A673 (cell line): ENCODE measurements around the gene LMNB1. TPM values are rescaled to one million over a fixed set of nuclear protein-coding genes. Genes with fewer than 3 reads are reported as not detected.

Experiments
- BruUV-seq: library from RNA; stranded (reverse); fragments of 400-500 nt; replicated peaks from 2 replicates; lab custom pipeline; 2021; lab: Mats Ljungman, UMichigan
- CTCF ChIA-PET: fragments of 300-600 bp; sonication (Branson Sonifier 250); formaldehyde crosslinking; loops from one replicate; lab custom pipeline; 2022; ENCODE audit warnings: antibody characterized with exemption; lab: Charles Lee
- POLR2A ChIA-PET: fragments of 300-600 bp; sonication (Branson Sonifier 250); formaldehyde crosslinking; loops from one replicate; lab custom pipeline; 2022; ENCODE audit warnings: antibody characterized with exemption; ENCODE audit not compliant: low non-redundant PET; lab: Charles Lee
- DNase-seq: peaks from one replicate; pipeline ENCODE4 v3.0.0-alpha.2; 2015; ENCODE audit warnings: low spot score
- H3K27ac ChIP-seq: fragments of 200-600 bp; sonication (generic); 2 replicates; pipeline ENCODE4 v1.5.1; 2016; ENCODE audit warnings: mixed run types, low read depth, mild to moderate bottlenecking, mixed read lengths, antibody characterized with exemption, low read length; ENCODE audit not compliant: poor library complexity, severe bottlenecking
- H3K27me3 ChIP-seq: fragments of 200-600 bp; sonication (generic); replicated peaks from 2 replicates; pipeline ENCODE4 v1.6.1; 2017; ENCODE audit warnings: mixed run types, low read depth, mild to moderate bottlenecking, mixed read lengths, antibody characterized with exemption, low read length; ENCODE audit not compliant: insufficient read depth, poor library complexity
- H3K36me3 ChIP-seq: fragments of 200-600 bp; sonication (generic); 2 replicates; pipeline ENCODE4 v1.6.1; 2016; ENCODE audit warnings: mixed run types, mild to moderate bottlenecking, mixed read lengths, antibody characterized with exemption, low read length; ENCODE audit not compliant: insufficient read depth, poor library complexity, severe bottlenecking
- H3K4me1 ChIP-seq: fragments of 200-600 bp; sonication (generic); 2 replicates; pipeline ENCODE4 v1.6.1; 2017; ENCODE audit warnings: mixed run types, mild to moderate bottlenecking, mixed read lengths, antibody characterized with exemption, low read length; ENCODE audit not compliant: insufficient read depth, poor library complexity, severe bottlenecking
- H3K4me3 ChIP-seq: fragments of 200-600 bp; sonication (generic); 2 replicates; pipeline ENCODE4 v1.5.1; 2016; ENCODE audit warnings: low read depth, mixed run types, mild to moderate bottlenecking, mixed read lengths, low read length; ENCODE audit not compliant: poor library complexity, severe bottlenecking
- H3K9me3 ChIP-seq: fragments of 200-600 bp; sonication (generic); 2 replicates; pipeline ENCODE4 v1.6.1; 2016; ENCODE audit warnings: mixed run types, low read depth, mild to moderate bottlenecking, mixed read lengths, antibody characterized with exemption, low read length; ENCODE audit not compliant: poor library complexity, severe bottlenecking
- EZH2 ChIP-seq: fragments of 200-600 bp; sonication (generic); IDR thresholded peaks from 2 replicates; pipeline ENCODE4 v1.6.1; 2017; ENCODE audit warnings: borderline replicate concordance, low read depth, mild to moderate bottlenecking, mixed read lengths, antibody characterized with exemption, low read length; ENCODE audit not compliant: poor library complexity, severe bottlenecking
- intact Hi-C: fragments of 100-400 bp; cut with micrococcal nuclease; formaldehyde crosslinking; loops from one replicate; pipeline ENCODE4 v1.10.0; 2022; ENCODE audit not compliant: unreplicated experiment
- total RNA-seq: library from RNA; stranded (reverse); gene quantifications from 2 replicates; pipeline ENCODE4 v1.2.3, GENCODE V29; 2021
- TF ChIP-seq, protein P1 (sequence below): fragments of 300-800, 200-600 bp; sonication (generic); conservative IDR thresholded peaks from 2 replicates; pipeline ENCODE4 v1.5.1; 2017; ENCODE audit warnings: low read depth, mild to moderate bottlenecking, antibody characterized with exemption, low read length, moderate library complexity, mixed read lengths

The LMNB1 gene
- total RNA-seq, 1 experiment from 2014 or later = 267 TPM

DNA sequence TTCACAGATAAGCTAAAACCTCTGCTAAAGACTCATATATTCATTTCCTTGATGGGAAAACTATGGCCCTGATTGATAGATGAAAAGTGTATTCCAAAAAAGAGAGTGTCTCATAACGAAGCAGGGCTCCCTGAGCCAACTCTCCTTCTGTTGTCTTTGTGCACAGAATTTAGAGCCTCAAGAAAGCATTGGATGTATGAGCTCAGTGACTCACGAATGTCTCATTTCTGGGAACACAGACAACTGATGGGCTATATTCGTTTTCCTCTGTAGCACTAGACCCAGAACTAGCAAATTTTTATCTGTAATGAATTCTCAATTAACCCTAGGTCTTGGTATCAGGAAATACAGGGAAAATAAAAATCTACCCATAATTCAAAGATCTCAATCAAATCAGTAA lies 88.4 kb downstream of the LMNB1 start:
- ChIA-PET POLR2A (interaction anchor here (0.7 kb wide), 2 partner anchors 587 to 1995 kb away, joined by 3 read pairs; no protein-coding TSS in a partner anchor), CTCF (no interaction called here)
- no peak for TF ChIP-seq EZH2
- TF ChIP-seq, protein P1, sequence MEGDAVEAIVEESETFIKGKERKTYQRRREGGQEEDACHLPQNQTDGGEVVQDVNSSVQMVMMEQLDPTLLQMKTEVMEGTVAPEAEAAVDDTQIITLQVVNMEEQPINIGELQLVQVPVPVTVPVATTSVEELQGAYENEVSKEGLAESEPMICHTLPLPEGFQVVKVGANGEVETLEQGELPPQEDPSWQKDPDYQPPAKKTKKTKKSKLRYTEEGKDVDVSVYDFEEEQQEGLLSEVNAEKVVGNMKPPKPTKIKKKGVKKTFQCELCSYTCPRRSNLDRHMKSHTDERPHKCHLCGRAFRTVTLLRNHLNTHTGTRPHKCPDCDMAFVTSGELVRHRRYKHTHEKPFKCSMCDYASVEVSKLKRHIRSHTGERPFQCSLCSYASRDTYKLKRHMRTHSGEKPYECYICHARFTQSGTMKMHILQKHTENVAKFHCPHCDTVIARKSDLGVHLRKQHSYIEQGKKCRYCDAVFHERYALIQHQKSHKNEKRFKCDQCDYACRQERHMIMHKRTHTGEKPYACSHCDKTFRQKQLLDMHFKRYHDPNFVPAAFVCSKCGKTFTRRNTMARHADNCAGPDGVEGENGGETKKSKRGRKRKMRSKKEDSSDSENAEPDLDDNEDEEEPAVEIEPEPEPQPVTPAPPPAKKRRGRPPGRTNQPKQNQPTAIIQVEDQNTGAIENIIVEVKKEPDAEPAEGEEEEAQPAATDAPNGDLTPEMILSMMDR = no peak
- no TSS peak for BruUV-seq
- intact Hi-C loops = no loop called here
- Histone ChIP-seq H3K4me3 (no peak overlapping the region), H3K36me3 (no peaks in the 10 kb centered on the region), H3K27ac (no peak overlapping the region), H3K4me1 (peaks cover 12% of the 10 kb centered on the region), H3K9me3 (no peaks in the 10 kb centered on the region), H3K27me3 (no peaks in the 10 kb centered on the region)
- no peak for DNase-seq

DNA sequence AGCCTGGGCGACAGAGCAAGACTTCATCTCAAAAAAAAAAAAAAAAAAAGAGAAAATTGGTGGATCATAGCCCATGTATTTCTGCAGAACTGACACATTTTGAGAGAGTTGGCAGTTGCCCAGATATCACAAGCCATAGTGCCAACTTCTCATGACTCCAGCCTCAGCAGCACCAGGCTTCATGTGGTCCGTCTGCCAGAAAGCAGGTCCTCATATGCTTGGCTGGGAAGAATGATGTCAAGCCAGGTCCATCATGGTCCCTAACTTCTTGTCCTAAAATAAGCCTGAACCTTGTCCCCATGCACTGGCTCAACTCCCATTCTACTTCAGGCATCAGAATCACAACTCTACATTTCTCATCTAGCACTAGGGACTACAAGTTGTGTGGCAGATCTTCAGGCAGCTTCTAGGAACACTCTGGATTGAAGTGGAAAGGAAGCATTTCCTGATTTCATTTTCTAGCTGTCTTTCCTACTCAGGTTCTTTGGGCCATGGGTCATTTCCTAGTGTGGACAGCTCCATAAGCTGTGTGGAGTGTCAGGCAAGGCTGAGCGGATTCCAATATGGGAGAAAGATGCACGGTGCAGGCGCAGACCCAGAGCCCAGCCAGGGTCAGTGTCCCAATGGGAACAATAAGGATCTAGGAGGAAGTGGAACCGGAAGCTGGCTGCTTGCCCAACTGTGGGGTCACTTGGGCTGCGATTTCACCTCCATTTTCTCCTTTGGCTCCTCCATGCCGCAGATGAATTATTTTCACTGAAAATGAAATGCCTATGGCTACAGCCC lies 90.1 kb downstream of the LMNB1 start:
- BruUV-seq = no TSS peak
- H3K9me3 ChIP-seq = no peaks in the 10 kb centered on the region
- intact Hi-C loops = no loop called here
- TF ChIP-seq EZH2 = no peak
- TF ChIP-seq, protein P1 = no peak
- H3K36me3 ChIP-seq = no peaks in the 10 kb centered on the region
- no peak overlapping the region for H3K4me3 ChIP-seq
- no peak overlapping the region for H3K27ac ChIP-seq
- DNase-seq = no peak
- POLR2A ChIA-PET = no interaction called here
- H3K4me1 ChIP-seq = peaks cover 12% of the 10 kb centered on the region
- CTCF ChIA-PET = no interaction called here
- no peaks in the 10 kb centered on the region for H3K27me3 ChIP-seq

DNA sequence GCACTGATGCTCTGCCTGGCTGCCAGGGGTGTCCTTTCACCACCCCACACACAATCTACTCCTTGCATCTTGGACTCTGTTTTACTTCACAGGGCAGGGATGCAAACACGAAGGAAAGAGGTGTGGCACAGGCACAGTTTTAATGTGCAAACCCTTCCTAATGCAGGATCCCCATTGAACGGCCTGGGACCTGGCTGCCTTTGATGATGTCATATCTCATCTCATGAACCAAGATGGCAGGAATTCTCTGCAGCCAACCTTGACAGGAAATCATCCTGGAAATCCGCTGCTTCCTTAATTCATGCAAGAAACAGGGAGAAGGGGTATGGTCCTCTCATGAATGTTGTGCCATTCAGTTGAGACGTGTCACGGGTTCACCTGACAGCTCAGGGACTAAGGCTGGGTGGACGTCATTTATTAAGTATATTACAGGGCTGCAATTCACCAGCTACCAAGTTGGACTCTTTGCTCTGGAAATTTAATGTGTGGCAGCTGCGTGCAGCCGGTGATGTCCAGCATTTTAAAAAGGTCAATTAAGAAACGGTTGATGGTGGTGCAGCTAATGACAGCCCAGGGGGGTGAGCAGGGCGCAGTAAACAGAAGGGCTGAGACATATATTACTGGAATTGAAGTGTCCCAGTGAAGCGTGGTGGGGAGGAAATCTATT lies 91.5 kb downstream of the LMNB1 start:
- intact Hi-C loops = no loop called here
- no peak for TF ChIP-seq EZH2
- TF ChIP-seq, protein P1 = no peak
- DNase-seq = no peak
- CTCF ChIA-PET = no interaction called here
- H3K27me3 ChIP-seq = no peaks in the 10 kb centered on the region
- peaks cover 12% of the 10 kb centered on the region for H3K4me1 ChIP-seq
- no peaks in the 10 kb centered on the region for H3K36me3 ChIP-seq
- BruUV-seq = no TSS peak
- H3K27ac ChIP-seq = no peak overlapping the region
- H3K9me3 ChIP-seq = no peaks in the 10 kb centered on the region
- POLR2A ChIA-PET = no interaction called here
- H3K4me3 ChIP-seq = peak overlapping the region; percentile 32
